Panc1 (cell line): Measurements from ENCODE around the gene PRTFDC1.

Experiments used
- CTCF ChIP-seq: fragments of 450-650 bp; IDR thresholded peaks from 2 replicates; pipeline ENCODE4 v1.5.1; 2017; ENCODE audit warnings: mild to moderate bottlenecking
- TCF7L2 ChIP-seq: IDR thresholded peaks from 2 replicates; pipeline ENCODE4 v1.6.1; 2011; ENCODE audit warnings: mild to moderate bottlenecking, low read depth, low read length, inconsistent platforms
- TF ChIP-seq, protein P1 (sequence below), 2 experiments: IDR thresholded peaks; 2 replicates each; pipeline ENCODE4 v1.6.1; 2011 to 2012; ENCODE audit warnings: low read depth in 2 of 2, control low read depth in 1 of 2, low read length in 1 of 2, mild to moderate bottlenecking in 1 of 2, moderate library complexity in 1 of 2; ENCODE audit not compliant: insufficient read depth in 1 of 2

DNA sequence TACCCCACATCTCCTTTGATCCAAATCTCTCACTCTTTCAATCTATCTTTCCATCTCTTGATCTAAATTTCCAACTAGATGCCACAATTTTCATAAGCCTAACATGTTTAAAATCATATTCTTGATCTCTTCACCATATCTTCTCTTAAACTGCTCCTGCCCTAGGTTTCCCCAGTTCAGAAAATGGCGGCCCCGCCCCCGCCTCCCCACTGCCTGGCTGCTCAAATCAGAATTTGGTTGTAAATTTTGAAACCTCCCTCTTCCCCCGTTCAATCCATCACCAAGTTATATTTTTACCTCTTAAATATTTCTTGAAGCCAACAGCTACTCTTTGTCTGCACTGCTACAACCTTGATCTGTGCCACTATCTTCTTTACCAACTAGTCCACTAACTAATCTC, 27.3 kb upstream of the PRTFDC1 start:
- no peak for TF ChIP-seq CTCF
- no peak for TF ChIP-seq TCF7L2
- TF ChIP-seq, protein P1, sequence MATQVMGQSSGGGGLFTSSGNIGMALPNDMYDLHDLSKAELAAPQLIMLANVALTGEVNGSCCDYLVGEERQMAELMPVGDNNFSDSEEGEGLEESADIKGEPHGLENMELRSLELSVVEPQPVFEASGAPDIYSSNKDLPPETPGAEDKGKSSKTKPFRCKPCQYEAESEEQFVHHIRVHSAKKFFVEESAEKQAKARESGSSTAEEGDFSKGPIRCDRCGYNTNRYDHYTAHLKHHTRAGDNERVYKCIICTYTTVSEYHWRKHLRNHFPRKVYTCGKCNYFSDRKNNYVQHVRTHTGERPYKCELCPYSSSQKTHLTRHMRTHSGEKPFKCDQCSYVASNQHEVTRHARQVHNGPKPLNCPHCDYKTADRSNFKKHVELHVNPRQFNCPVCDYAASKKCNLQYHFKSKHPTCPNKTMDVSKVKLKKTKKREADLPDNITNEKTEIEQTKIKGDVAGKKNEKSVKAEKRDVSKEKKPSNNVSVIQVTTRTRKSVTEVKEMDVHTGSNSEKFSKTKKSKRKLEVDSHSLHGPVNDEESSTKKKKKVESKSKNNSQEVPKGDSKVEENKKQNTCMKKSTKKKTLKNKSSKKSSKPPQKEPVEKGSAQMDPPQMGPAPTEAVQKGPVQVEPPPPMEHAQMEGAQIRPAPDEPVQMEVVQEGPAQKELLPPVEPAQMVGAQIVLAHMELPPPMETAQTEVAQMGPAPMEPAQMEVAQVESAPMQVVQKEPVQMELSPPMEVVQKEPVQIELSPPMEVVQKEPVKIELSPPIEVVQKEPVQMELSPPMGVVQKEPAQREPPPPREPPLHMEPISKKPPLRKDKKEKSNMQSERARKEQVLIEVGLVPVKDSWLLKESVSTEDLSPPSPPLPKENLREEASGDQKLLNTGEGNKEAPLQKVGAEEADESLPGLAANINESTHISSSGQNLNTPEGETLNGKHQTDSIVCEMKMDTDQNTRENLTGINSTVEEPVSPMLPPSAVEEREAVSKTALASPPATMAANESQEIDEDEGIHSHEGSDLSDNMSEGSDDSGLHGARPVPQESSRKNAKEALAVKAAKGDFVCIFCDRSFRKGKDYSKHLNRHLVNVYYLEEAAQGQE (IDR thresholded peaks at IDR 0.05; ENCODE audit: insufficient read depth in 1 of 2, low read depth in 2 of 2, low read length in 1 of 2), result no peak
